ENCODE data around the gene DISC1. TPM values are rescaled to one million over a fixed set of nuclear protein-coding genes. Genes with fewer than 3 reads are reported as not detected.

The DISC1 gene
- polyA plus RNA-seq, 1 donor from 2014 or later: 0.84 TPM

DNA sequence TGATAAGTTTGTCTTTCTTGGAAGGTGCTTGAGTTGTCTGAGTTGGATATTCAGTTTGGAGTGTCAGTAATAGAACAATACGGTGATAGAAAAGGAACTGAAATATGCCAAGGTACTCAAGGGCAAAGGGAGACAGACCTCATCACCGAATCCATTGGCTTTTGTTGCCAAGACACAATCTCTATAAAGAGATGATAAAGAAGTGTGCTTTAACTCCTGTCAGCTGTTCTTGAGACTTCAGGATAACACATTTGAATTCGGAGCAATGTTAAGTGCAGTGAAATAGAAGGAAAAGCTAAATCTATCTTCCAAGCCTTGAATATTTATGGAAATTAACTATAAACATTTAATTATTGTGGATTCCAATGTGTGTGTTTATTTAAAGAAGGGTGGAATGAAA, 194.7 kb downstream of the DISC1 start:
- Histone ChIP-seq H3K36me3 (ENCODE audit: insufficient read depth, low read length) (no peaks in the 10 kb centered on the region), H3K9ac (ENCODE audit: low read length) (no peak overlapping the region), H3K79me2 (replicated peaks; ENCODE audit: insufficient read depth, low read length) (no peaks in the 10 kb centered on the region), H3K27me3 (ENCODE audit: insufficient read depth, low read depth, low read length) (no peaks in the 10 kb centered on the region), H3K9me2 (ENCODE audit: insufficient read depth, low read length) (no peaks in the 10 kb centered on the region), H4K20me1 (ENCODE audit: insufficient read depth) (no peaks in the 10 kb centered on the region), H2AFZ (ENCODE audit: low read depth, low read length) (no peak overlapping the region), H3K27ac (ENCODE audit: low read length) (no peak overlapping the region), H3F3A (ENCODE audit: insufficient read depth, low read length, poor library complexity, severe bottlenecking) (no peaks in the 10 kb centered on the region), H3K4me3 (ENCODE audit: low read length) (no peak overlapping the region), H3K4me2 (ENCODE audit: low read length) (no peak overlapping the region), H3K9me3 (ENCODE audit: low read length) (no peaks in the 10 kb centered on the region)
- no peak for TF ChIP-seq MXI1 (conservative IDR thresholded peaks at IDR 0.05; ENCODE audit: poor library complexity, severe bottlenecking)
- TF ChIP-seq TAF1 (IDR thresholded peaks at IDR 0.05; ENCODE audit: low read depth): no peak
- TF ChIP-seq EP300 (conservative IDR thresholded peaks at IDR 0.05; ENCODE audit: poor library complexity, severe bottlenecking): no peak
- TF ChIP-seq, protein P1, sequence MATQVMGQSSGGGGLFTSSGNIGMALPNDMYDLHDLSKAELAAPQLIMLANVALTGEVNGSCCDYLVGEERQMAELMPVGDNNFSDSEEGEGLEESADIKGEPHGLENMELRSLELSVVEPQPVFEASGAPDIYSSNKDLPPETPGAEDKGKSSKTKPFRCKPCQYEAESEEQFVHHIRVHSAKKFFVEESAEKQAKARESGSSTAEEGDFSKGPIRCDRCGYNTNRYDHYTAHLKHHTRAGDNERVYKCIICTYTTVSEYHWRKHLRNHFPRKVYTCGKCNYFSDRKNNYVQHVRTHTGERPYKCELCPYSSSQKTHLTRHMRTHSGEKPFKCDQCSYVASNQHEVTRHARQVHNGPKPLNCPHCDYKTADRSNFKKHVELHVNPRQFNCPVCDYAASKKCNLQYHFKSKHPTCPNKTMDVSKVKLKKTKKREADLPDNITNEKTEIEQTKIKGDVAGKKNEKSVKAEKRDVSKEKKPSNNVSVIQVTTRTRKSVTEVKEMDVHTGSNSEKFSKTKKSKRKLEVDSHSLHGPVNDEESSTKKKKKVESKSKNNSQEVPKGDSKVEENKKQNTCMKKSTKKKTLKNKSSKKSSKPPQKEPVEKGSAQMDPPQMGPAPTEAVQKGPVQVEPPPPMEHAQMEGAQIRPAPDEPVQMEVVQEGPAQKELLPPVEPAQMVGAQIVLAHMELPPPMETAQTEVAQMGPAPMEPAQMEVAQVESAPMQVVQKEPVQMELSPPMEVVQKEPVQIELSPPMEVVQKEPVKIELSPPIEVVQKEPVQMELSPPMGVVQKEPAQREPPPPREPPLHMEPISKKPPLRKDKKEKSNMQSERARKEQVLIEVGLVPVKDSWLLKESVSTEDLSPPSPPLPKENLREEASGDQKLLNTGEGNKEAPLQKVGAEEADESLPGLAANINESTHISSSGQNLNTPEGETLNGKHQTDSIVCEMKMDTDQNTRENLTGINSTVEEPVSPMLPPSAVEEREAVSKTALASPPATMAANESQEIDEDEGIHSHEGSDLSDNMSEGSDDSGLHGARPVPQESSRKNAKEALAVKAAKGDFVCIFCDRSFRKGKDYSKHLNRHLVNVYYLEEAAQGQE (IDR thresholded peaks at IDR 0.05; ENCODE audit: borderline replicate concordance): no peak
- no peak for TF ChIP-seq EZH2 (IDR thresholded peaks at IDR 0.05; ENCODE audit: borderline replicate concordance, insufficient read depth, low read length, poor library complexity, severe bottlenecking)
- TF ChIP-seq, protein P2, sequence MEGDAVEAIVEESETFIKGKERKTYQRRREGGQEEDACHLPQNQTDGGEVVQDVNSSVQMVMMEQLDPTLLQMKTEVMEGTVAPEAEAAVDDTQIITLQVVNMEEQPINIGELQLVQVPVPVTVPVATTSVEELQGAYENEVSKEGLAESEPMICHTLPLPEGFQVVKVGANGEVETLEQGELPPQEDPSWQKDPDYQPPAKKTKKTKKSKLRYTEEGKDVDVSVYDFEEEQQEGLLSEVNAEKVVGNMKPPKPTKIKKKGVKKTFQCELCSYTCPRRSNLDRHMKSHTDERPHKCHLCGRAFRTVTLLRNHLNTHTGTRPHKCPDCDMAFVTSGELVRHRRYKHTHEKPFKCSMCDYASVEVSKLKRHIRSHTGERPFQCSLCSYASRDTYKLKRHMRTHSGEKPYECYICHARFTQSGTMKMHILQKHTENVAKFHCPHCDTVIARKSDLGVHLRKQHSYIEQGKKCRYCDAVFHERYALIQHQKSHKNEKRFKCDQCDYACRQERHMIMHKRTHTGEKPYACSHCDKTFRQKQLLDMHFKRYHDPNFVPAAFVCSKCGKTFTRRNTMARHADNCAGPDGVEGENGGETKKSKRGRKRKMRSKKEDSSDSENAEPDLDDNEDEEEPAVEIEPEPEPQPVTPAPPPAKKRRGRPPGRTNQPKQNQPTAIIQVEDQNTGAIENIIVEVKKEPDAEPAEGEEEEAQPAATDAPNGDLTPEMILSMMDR (IDR thresholded peaks at IDR 0.05; ENCODE audit: poor library complexity, severe bottlenecking): no peak
- TF ChIP-seq POLR2AphosphoS5 (IDR thresholded peaks at IDR 0.05): no peak
- TF ChIP-seq SMC3 (conservative IDR thresholded peaks at IDR 0.05; ENCODE audit: poor library complexity): no peak
- TF ChIP-seq RAD21 (conservative IDR thresholded peaks at IDR 0.05): no peak

DNA sequence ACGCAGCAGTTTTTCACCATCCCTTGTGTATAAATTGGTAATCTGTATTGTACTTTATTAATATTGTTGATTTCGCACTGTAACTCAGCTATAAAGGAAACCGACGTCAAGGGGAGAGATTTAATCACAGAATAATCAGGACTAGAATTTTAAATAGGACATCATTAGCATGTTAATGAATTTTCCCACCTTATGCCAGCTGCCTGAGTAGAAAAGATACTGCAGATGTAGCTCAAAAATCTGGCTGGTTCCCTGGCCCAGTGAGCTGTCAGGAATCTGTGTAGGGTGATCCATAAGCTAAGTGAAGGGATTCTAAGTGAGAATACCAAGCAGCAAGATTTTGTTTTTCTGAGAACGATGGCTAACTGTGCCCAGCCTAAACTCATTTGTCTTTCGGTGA, 195.5 kb downstream of the DISC1 start:
- no peaks in the 10 kb centered on the region for H3F3A ChIP-seq (ENCODE audit: insufficient read depth, low read length, poor library complexity, severe bottlenecking)
- no peaks in the 10 kb centered on the region for H4K20me1 ChIP-seq (ENCODE audit: insufficient read depth)
- H3K9me2 ChIP-seq (ENCODE audit: insufficient read depth, low read length): no peaks in the 10 kb centered on the region
- H3K9ac ChIP-seq (ENCODE audit: low read length): no peak overlapping the region
- no peaks in the 10 kb centered on the region for H3K36me3 ChIP-seq (ENCODE audit: insufficient read depth, low read length)
- no peaks in the 10 kb centered on the region for H3K9me3 ChIP-seq (ENCODE audit: low read length)
- H3K79me2 ChIP-seq (replicated peaks; ENCODE audit: insufficient read depth, low read length): no peaks in the 10 kb centered on the region
- H3K27ac ChIP-seq (ENCODE audit: low read length): no peak overlapping the region
- no peaks in the 10 kb centered on the region for H3K27me3 ChIP-seq (ENCODE audit: insufficient read depth, low read depth, low read length)
- no peak overlapping the region for H3K4me2 ChIP-seq (ENCODE audit: low read length)
- H2AFZ ChIP-seq (ENCODE audit: low read depth, low read length): no peak overlapping the region
- TF ChIP-seq EP300 (conservative IDR thresholded peaks at IDR 0.05; ENCODE audit: poor library complexity, severe bottlenecking) (no peak), EZH2 (IDR thresholded peaks at IDR 0.05; ENCODE audit: borderline replicate concordance, insufficient read depth, low read length, poor library complexity, severe bottlenecking) (no peak), MXI1 (conservative IDR thresholded peaks at IDR 0.05; ENCODE audit: poor library complexity, severe bottlenecking) (no peak), TAF1 (IDR thresholded peaks at IDR 0.05; ENCODE audit: low read depth) (no peak), RAD21 (conservative IDR thresholded peaks at IDR 0.05) (no peak), SMC3 (conservative IDR thresholded peaks at IDR 0.05; ENCODE audit: poor library complexity) (no peak), POLR2AphosphoS5 (IDR thresholded peaks at IDR 0.05) (no peak)
- TF ChIP-seq, protein P2 (IDR thresholded peaks at IDR 0.05; ENCODE audit: poor library complexity, severe bottlenecking): no peak
- TF ChIP-seq, protein P1 (IDR thresholded peaks at IDR 0.05; ENCODE audit: borderline replicate concordance): no peak
- H3K4me3 ChIP-seq (ENCODE audit: low read length): no peak overlapping the region

Data from neural cell (in vitro differentiated cells).